ENCODE results near the gene CD69. TPM values are rescaled to one million over a fixed set of nuclear protein-coding genes. Genes with fewer than 3 reads are reported as not detected.
"Not testable (repeated sequence)": the region's sequence is repeated elsewhere in the genome, so short reads cannot be mapped to it uniquely, and the experiment has no call there.

CD69 gene
- total RNA-seq, 1 donor from 2014 or later: 4.6 TPM

DNA sequence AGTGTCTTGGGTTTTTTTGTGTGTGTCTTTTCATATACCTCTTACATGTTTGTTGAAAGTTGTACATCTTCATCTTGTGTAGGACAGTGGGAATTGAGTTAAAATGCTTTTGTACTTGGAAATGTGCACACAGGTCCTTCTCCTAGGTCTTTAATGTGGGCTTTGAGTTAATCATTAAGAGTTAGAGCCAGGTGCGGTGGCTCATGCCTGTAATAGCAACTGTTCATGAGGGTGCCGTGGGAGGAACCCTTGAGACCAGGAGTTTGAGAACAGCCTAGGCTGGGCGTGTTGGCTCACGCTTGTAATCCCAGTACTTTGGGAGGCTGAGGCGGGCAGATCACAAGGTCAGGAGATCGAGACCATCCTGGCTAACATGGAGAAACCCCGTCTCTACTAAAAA, 41.7 kb downstream of the CD69 start:
- no peak for DNase-seq

DNA sequence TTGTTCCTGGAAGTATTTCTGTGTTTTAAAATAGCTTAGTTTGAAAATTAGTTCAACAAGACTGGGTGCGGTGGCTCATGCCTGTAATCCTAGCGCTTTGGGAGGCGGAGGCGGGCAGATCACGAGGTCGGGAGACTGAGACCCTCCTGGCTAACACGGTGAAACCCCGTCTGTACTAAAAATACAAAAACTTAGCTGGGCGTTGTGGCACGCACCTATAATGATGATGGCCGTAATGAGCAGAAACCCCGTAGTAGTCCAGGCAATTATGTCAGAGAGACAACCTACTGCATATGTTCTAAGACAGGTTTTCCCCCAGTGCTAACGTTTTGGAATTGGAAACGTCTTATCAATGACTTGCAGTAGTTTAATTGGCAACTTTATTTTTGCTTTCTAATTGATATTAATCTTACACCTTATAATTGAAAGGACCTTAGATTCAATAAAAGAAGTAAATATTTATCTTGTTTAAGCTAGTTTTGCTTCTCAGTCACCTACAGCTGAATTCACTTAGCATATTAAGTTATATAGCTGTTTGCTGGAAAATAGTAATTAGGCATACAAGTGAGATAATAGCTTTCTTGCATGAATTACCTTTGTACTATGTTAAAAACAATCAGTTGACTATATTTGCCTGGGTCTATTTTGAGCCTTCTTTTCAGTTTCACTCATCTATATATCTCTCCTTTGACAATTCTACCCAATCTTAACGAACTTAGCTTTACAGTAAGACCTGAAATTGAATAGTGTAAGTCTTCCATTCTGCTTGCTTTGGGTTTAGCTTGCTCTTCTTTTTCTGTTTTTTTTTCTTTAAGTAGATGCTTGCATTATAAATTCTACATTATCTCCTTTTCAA, 43.4 kb downstream of the CD69 start:
- no peak for DNase-seq

DNA sequence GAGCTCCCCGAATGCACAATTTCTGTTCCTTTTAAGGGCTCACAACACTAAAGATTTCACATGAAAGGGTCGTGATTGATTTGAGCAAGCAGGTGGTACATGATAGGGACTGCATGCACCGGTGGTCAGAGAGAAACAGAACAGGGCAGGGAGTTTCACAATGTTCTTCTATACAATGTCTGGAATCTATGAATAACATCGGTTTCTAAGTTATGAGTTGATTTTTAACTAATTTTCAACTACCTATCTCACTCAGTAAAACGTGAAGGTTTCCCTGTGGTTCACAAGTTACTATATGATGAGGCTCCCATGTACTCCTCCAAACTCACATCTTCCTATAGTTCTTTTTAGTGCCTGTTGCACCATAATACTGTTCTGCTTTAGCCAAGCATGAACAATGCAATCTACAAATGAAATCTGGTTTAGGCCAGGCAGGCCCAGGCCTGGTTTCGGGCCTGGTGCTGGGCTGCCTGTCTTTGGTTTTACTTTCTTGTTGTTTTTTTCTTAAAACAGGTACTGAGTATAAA, 47.6 kb downstream of the CD69 start:
- not testable (repeated sequence) for DNase-seq

DNA sequence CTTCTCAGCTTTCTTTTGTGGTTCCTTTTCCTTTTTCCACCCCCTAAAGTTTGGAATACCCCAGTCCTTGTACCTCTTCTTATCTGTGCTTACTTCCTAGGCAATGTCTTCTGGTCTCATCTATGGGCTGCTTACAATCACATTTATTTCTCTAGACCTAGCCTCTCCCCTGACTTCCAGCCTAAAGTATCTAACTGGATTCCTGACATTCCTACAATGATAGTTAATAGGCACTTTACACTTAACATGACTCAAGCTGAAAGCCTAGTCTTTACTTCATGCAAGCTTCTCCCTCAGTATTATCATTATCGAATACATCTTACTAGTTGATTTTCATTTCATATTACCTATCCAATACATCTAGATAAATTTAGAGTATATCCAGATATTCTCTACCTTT, 49.0 kb downstream of the CD69 start:
- no peak for DNase-seq

DNA sequence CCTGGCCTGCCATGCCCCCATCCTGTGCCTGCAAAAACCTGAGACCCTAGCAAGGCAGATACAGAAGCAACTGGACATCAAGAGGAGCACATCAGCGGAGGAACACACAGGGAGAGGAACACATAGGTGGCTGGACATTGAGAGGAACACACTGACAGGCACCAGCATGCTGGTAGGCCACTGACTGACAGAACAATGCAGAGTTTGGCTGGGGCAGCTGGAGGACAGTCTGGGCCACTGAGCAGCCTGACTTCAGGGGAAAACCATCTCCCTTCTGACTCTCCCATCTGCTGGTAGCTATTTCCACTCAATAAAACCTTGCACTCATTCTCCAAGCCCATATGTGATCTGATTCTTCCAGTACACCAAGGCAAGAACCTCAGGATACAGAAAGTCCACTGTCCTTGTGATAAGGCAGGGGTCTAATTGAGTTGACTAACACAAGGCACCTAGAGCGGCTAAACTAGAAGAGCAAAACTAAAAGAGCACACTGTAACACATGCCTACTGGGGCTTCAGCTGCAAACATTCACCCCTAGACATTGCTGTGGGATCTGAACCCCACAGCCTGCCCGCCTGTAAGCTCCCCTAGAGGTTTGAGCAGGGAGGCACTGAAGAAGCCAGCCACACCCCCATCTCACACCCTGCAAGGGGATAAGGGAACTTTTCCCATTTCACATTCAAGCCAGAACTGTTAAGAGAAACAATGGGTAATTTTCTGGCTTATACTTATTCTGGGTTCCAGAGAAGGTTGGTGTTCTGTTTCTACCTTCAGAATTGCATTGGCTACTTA, 49.9 kb downstream of the CD69 start:
- DNase-seq: no peak

DNA sequence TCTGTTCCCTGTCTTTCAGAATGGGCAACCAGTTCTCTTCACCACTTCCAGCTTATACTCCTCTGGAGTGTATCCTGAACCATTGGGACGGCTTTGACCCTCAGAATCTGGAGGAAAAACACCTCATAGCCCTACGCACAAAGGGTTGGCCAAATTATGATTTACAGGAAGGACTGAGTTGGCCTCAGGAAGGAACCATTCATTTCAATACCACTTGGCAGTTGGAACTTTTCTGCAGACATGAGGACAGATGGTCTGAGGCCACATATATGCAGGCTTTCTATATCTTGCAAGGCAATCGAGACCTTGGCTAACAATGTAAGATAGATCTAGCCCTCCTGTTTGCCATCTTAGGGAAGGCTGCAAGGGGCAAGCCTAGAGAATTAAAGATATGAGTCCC, 51.8 kb downstream of the CD69 start:
- no peak for DNase-seq

DNA sequence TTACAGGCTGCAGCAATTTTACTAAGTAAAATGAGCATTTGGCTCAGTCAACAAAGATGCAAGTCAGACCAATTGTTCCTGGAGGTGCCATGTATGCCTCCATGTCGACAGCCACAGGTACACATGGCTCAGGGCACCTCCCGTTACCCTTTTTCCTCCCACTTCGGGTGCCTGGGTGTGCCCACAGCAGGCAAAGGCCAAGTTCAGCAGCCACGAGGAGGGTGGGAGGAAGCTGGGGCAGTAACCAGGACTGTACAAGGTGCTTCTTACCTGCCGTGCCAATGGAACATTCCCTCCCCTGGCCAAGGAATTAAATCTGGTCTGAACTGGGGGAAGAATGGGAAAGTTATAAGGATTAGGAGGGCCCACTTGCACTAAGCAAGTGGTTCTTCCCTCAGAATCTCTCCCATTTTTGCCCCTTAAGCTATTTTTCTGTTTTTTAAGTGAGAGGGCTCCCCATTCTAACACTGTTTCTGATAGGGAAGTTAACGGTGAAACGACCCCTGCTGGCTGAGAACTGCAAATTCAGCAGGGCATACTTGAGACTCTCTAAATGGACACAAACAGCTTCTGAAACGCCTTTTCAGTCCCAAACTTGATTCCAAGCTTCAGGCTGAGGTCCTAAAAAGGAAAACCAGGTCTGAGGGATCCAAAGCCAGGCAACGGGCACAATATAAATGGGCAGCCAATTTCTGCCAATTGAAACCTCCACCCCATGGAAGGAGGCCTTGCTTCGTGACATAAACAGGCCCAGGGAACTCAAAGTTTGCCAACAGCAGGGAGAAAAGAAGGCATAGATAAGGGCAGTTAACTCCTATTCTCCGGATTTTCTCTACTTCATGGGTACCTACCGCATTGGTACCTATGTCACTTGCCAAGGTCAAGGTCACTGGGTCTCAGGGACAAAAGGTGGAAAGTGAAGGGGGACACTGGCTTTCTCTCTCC, 52.6 kb downstream of the CD69 start:
- peak; percentile 55 for DNase-seq

DNA sequence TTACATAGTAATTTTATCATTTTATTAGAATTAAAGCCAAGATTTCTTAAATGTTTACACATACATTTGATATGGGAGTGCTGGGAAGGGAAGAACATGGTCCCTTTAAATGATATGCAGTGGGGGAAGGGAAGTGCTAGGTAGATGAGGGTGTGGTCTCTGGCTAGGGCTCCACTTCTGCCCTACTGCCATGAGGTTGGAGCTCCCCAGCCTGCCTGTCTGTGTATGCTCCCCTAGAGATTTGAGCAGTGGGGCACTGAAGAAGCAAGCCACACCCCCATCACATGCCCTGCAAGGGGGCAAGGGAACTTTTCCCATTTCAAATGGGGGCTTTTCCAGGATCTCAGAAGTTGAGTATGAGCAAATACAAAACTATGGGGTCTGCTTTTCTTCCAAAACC, 53.3 kb downstream of the CD69 start:
- no peak for DNase-seq

DNA sequence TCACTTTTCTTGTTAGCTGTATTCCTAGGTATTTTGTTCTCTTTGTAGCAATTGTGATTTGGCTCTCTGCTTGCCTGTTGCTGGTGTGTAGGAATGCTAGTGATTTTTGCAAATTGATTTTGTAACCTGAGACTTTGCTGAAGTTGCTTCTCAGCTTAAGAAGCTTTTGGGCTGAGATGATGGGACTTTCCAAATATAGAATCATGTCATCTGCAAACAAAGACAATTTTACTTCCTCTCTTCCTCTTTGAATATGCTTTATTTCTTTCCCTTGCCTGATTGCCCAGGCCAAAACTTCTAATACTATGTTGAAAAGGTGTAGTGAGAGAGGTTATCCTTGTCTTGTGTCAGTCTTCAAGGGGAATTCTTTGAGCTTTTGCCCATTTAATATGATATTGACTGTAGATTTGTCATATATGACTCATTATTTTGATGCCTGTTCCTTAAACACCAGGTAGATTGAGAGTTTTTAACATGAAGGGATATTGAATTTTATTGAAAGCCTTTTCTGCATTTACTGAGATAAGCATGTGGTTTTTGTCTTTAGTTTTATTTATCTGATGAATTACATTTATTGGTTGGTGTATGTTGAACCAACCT, 54.5 kb downstream of the CD69 start:
- DNase-seq: no peak

DNA sequence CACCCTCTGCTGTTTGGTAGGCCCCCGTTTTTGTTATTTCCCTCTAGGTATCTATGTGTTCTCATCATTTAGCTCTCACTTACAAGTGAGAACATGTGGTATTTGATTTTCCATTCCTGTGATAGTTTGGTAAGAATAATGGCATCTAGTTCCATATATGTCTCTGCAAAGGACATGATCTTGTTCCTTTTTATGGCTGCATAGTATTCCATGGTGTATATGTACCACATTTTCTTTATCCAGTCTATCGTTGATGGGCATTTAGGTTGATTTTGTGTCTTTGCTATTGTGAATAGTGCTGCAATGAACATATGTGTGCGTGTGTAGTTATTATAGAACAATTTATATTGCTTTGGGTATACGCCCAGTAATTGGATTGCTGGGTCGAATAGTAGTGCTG, 56.1 kb downstream of the CD69 start:
- DNase-seq: not testable (repeated sequence)

Other genes starting within 250 kb of the CD69 start
- 0.41 TPM for gene KLRB1, start 153.0 kb downstream of the CD69 start, total RNA-seq
- 12.4 TPM for gene CLEC2D, start 91.2 kb downstream of the CD69 start, total RNA-seq
- gene CLECL1, start 27.8 kb downstream of the CD69 start, total RNA-seq: 0.41 TPM
- gene KLRF1, start 66.6 kb upstream of the CD69 start, total RNA-seq: 0.51 TPM
- 25.2 TPM for gene CLEC2B, start 108.5 kb upstream of the CD69 start, total RNA-seq
- gene KLRF2, start 120.6 kb upstream of the CD69 start, total RNA-seq: not detected
- gene CLEC2A, start 171.5 kb upstream of the CD69 start, total RNA-seq: not detected
- not detected for gene CLEC12A, start 210.5 kb upstream of the CD69 start, total RNA-seq
- not detected for gene CLEC1B, start 238.2 kb upstream of the CD69 start, total RNA-seq
- not detected for gene CLEC12B, start 249.7 kb upstream of the CD69 start, total RNA-seq